Left colon (tissue), 2 donors: ENCODE measurements around the gene POU2F3. TPM values are rescaled to one million over a fixed set of nuclear protein-coding genes. Genes with fewer than 3 reads are reported as not detected.
"Not testable (repeated sequence)": the region's sequence is repeated elsewhere in the genome, so short reads cannot be mapped to it uniquely, and the experiment has no call there.

ENCODE experiments used
- ATAC-seq: fragments of 200-7000 bp; cut with Tn5 transposase; one replicate; pipeline ENCODE4 v1.9.1; 2020; ENCODE audit warnings: mild to moderate bottlenecking, moderate library complexity
- DNase-seq, 2 donors: peaks; one replicate each; pipeline ENCODE4 v3.0.0-alpha.2; 2020
- intact Hi-C, 2 donors: fragments of 100-400 bp; cut with DNase I in 1 of 2; cut with micrococcal nuclease in 1 of 2; formaldehyde crosslinking; loops; one replicate each; pipeline versions ENCODE4 v1.11.2 to v1.14.0; 2022; cut with DNase I, micrococcal nuclease
- total RNA-seq, 2 donors: library from RNA; stranded (reverse); fragmentation: NEBNext Ultra II Directional; extraction: Animal tissue kit (Norgen Biotek cat#: 25700); gene quantifications; one replicate each; pipeline ENCODE4 v1.2.1, GENCODE V29; 2021
- donor health status: DM: no; HTN: no; CAD: no.
- donor health status: DM: yes; HTN: yes; CAD: no.

POU2F3 gene
- total RNA-seq, 2 donors from 2014 or later, result 1.9 to 2.0 TPM

- DNase-seq, result no peak
- ATAC-seq, result no peak
- intact Hi-C loops, result no loop called here
Measured at GRCh38 chr11:120241277-120241676, 1.3 kb downstream of the POU2F3 start.

- no peak for ATAC-seq
- DNase-seq, result no peak
- intact Hi-C loops, result no loop called here
Measured at GRCh38 chr11:120243221-120243620, 3.3 kb downstream of the POU2F3 start.

GRCh38 chr11:120244476-120245365 lies 4.8 kb downstream of the POU2F3 start:
- intact Hi-C loops, result no loop called here
- no peak for DNase-seq
- ATAC-seq, result no peak

- DNase-seq, result no peak
- no peak for ATAC-seq
- intact Hi-C loops, result no loop called here
Measured at GRCh38 chr11:120245434-120245833, 5.5 kb downstream of the POU2F3 start.

- DNase-seq (no peak), ATAC-seq (peak; percentile 12)
- intact Hi-C loops, result no loop called here
Measured at GRCh38 chr11:120248551-120249278, 8.8 kb downstream of the POU2F3 start.

GRCh38 chr11:120249279-120250262 lies 9.6 kb downstream of the POU2F3 start:
- no peak for ATAC-seq
- intact Hi-C loops, result no loop called here

GRCh38 chr11:120253377-120253776 lies 13.4 kb downstream of the POU2F3 start:
- intact Hi-C loops, ATAC-seq, DNase-seq: not testable (repeated sequence)

More at GRCh38 chr11:120249279-120250262, 9.6 kb downstream of the POU2F3 start:
- DNase-seq, result no peak

- DNase-seq, result no peak
- intact Hi-C loops, result no loop called here
Measured at GRCh38 chr11:120254788-120255518, 15.0 kb downstream of the POU2F3 start.

GRCh38 chr11:120255519-120255866 lies 15.6 kb downstream of the POU2F3 start:
- intact Hi-C loops, result no loop called here
- DNase-seq (no peak), ATAC-seq (no peak)

More at GRCh38 chr11:120254788-120255518, 15.0 kb downstream of the POU2F3 start:
- no peak for ATAC-seq

- ATAC-seq (no peak), DNase-seq (no peak)
- intact Hi-C loops, result no loop called here
Measured at GRCh38 chr11:120256178-120256577, 16.2 kb downstream of the POU2F3 start.

- intact Hi-C loops, result no loop called here
- no peak for ATAC-seq
- DNase-seq, result no peak
Measured at GRCh38 chr11:120256779-120257178, 16.8 kb downstream of the POU2F3 start.

- ATAC-seq (no peak), DNase-seq (no peak)
- intact Hi-C loops, result no loop called here
Measured at GRCh38 chr11:120257346-120257745, 17.4 kb downstream of the POU2F3 start.

- ATAC-seq (no peak), DNase-seq (no peak)
- intact Hi-C loops, result no loop called here
Measured at GRCh38 chr11:120258661-120259060, 18.7 kb downstream of the POU2F3 start.

- DNase-seq, result no peak
- intact Hi-C loops, result no loop called here
- no peak for ATAC-seq
Measured at GRCh38 chr11:120259241-120259640, 19.3 kb downstream of the POU2F3 start.

- no peak for ATAC-seq
- DNase-seq, result no peak
- intact Hi-C loops, result no loop called here
Measured at GRCh38 chr11:120259988-120260565, 20.1 kb downstream of the POU2F3 start.

GRCh38 chr11:120260616-120261015 lies 20.7 kb downstream of the POU2F3 start:
- ATAC-seq, result no peak
- intact Hi-C loops, result no loop called here
- no peak for DNase-seq

GRCh38 chr11:120261321-120261720 lies 21.4 kb downstream of the POU2F3 start:
- ATAC-seq (no peak), DNase-seq (no peak)
- intact Hi-C loops, result no loop called here

- DNase-seq, result no peak
- intact Hi-C loops, result no loop called here
Measured at GRCh38 chr11:120261931-120262330, 22.0 kb downstream of the POU2F3 start.

More at GRCh38 chr11:120261931-120262330, 22.0 kb downstream of the POU2F3 start:
- ATAC-seq, result no peak
